ENCODE results near the gene PMM1.

DNA sequence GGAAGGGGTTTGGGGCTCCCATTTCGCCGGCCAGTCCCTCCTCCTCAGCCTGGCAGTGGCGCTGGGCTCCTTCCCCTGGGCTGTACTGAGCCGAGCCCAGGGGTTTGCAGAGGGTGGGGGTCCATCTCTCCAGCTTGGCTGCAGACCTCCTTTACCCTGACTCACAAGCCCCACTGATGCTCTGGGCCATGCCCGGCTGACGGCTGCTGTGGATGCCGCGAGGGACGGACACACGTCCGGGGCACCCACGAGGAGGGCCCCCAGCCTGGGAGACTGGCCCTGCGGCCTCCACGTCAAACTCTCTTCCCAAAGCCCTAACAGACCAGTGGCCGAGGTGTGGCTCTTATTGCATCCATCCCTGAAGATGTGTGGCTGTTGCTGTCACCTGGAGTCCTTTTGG, 14.1 kb downstream of the PMM1 start:
- TF ChIP-seq, protein P1, sequence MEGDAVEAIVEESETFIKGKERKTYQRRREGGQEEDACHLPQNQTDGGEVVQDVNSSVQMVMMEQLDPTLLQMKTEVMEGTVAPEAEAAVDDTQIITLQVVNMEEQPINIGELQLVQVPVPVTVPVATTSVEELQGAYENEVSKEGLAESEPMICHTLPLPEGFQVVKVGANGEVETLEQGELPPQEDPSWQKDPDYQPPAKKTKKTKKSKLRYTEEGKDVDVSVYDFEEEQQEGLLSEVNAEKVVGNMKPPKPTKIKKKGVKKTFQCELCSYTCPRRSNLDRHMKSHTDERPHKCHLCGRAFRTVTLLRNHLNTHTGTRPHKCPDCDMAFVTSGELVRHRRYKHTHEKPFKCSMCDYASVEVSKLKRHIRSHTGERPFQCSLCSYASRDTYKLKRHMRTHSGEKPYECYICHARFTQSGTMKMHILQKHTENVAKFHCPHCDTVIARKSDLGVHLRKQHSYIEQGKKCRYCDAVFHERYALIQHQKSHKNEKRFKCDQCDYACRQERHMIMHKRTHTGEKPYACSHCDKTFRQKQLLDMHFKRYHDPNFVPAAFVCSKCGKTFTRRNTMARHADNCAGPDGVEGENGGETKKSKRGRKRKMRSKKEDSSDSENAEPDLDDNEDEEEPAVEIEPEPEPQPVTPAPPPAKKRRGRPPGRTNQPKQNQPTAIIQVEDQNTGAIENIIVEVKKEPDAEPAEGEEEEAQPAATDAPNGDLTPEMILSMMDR (conservative IDR thresholded peaks at IDR 0.05) = no peak
- TF ChIP-seq EZH2 (IDR thresholded peaks at IDR 0.05; ENCODE audit: low read depth) = no peak

All from PC-9 (cell line).